GM21737 (cell line): ENCODE data around the gene STARD7.

Experiments used
- ATAC-seq: cut with Tn5 transposase; IDR thresholded peaks from one replicate; pipeline ENCODE4 v1.9.1; 2021; ENCODE audit warnings: mild to moderate bottlenecking, moderate library complexity; ENCODE audit not compliant: unreplicated experiment

The STARD7 gene

DNA sequence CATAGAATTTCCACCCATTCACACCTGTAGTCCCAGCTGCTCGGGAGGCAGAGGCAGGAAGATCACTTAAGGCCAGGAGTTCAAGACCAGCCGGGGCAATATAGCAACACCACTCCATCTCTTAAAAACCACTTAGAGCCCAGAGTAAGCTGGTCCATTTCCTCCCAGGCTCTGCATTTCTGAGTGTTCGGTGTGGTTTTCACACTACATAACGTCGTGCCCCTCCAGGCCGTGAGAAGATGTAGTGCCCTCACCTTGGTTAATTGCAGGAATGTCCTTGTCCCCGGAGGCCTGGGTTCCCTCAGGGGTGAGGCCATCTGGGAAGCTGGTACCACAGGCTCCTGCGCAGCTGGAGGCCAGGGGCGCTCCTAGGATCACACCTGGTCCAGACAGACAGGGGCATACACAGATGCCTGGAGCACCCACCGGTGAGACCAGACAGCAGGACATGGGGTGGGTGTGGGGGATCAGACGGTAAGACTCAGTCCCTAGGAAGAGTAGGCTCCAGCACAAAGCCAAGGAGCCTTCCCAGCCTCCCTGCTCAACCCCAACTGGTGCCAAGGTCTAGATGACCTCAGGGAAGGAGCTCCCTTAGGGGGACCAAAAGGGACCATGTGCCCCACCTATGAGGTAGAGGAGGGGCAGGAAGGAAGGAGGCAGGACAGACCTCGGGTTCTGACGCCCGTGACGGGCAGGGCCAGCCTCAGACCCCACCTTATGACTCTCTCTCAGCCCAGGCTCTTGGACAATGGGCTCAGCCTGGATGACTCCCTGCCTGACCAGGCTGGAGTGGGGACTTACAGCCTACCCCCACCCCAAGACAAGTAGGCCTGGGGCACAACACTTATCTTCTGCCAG is 71.1 kb downstream of the STARD7 start:
- no peak for ATAC-seq

DNA sequence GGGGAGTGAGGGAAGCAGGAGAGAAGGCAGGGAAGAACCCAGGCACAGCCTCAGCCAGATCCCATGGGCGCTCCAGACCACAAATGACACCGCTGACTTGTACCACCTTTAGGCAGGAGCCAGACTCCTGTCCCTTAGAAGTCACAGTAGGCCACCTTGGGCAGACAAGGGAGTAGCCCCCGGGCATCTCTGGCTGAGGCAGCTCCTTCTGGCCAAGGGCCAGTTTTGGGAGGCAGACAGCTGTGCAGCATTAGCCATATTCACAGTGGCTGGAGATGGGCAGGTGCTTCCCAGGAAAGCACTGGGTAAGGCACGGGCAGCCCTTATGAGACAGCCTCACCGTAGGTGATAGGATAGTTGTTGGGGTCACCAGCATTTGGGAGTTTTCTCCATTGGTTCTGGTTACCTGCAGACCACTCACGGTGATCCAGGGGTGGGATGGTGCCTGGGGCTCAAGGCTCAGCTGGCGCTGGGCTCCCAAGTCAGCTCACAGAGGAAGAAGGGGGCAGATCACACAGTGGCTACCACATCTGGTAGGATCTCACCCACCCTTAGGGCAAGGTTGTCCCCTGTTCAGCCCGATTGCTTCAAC is 72.4 kb downstream of the STARD7 start:
- ATAC-seq: no peak

DNA sequence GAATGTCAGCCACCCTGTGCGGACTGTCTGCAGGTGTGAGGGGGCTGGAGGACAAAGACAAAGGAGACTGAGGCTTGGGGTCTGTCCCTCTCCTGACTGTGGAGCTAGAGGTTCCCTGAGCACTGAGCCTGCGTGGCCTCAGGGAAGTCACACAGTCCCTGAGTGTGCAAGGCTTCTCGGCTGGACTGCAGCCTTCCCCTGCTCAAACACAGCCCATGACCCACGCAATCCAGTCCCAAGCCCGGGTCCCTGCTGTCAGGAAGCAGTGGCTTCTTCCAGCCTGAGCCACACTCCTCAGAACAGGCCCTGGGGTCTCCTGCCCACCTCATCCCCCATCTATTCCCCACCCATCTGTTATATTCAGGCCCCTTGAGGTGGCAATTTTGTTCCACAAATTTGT is 73.0 kb downstream of the STARD7 start:
- ATAC-seq: no peak

DNA sequence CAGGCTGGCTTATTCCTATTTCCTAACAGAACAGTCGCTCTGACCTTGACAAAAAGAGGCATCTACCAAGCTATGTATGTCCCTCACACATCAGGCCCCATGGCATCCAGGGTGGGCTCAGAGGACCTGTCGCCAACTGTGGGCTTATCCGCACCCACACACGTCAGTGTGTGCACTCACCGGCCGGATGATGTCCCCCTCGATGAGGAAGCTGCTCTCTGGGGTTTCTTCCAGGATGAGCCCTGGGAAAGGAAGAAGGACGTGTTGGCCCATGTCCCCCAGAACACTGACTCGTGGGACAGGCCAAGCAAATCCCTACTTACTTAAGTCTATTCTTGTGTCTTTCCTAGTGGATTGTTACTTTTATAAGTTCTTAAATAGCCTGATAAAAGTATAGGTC is 73.5 kb downstream of the STARD7 start:
- no peak for ATAC-seq
